Measurements from ENCODE around the gene CEBPA.
"Not testable (repeated sequence)": the region's sequence is repeated elsewhere in the genome, so short reads cannot be mapped to it uniquely, and the experiment has no call there.

The CEBPA gene

GRCh38 chr19:33332248-33332647, 29.9 kb upstream of the CEBPA start:
- H3K27ac ChIP-seq = peak overlapping the region in 7 of 11 experiments; percentile 56 to 92 (median 82); a peak in 13 of 22 replicates
- peak overlapping the region in 5 of 11 experiments; percentile 56 to 76 (median 69); a peak in 9 of 22 replicates for H3K9ac ChIP-seq
- no peak for TF ChIP-seq Cebpa-rat (IDR thresholded peaks at IDR 0.05)
- no peaks in the 10 kb centered on the region for H4K20me1 ChIP-seq
- no peaks in the 10 kb centered on the region for H3K36me3 ChIP-seq
- no peaks in the 10 kb centered on the region for H3K27me3 ChIP-seq
- H3K4me3 ChIP-seq = no peak overlapping the region; a peak in 1 of 20 replicates
- H3K4me2 ChIP-seq = peak overlapping the region in 7 of 11 experiments; percentile 43 to 80 (median 78); a peak in 14 of 22 replicates
- H3K9me3 ChIP-seq (replicated peaks in 1 of 11) = peaks cover 0 to 11% (median 6%) of the 10 kb centered on the region in 11 experiments; a peak in 1 of 22 replicates
- H3K4me1 ChIP-seq = peaks cover 0 to 58% (median 31%) of the 10 kb centered on the region in 10 experiments; a peak in 14 of 20 replicates

GRCh38 chr19:33329736-33330135, 27.4 kb upstream of the CEBPA start:
- Histone ChIP-seq H3K36me3 (no peaks in the 10 kb centered on the region), H3K27me3 (no peaks in the 10 kb centered on the region), H3K4me1 (peaks cover 0 to 58% (median 31%) of the 10 kb centered on the region in 10 experiments; a peak in 14 of 20 replicates), H3K4me3 (no peak overlapping the region), H3K4me2 (peak overlapping the region in 5 of 11 experiments; percentile 74 to 80 (median 80); a peak in 10 of 22 replicates), H3K9ac (peak overlapping the region in 1 of 11 experiments; percentile 42; a peak in 1 of 22 replicates), H3K27ac (peak overlapping the region in 4 of 11 experiments; percentile 82 to 92 (median 87); a peak in 7 of 22 replicates), H4K20me1 (no peaks in the 10 kb centered on the region), H3K9me3 (replicated peaks in 1 of 11) (peaks cover 0 to 11% (median 7%) of the 10 kb centered on the region in 11 experiments; a peak in 3 of 22 replicates)
- no peak for TF ChIP-seq Cebpa-rat (IDR thresholded peaks at IDR 0.05)

GRCh38 chr19:33329060-33329459, 26.7 kb upstream of the CEBPA start:
- H3K36me3 ChIP-seq = no peaks in the 10 kb centered on the region
- no peaks in the 10 kb centered on the region for H4K20me1 ChIP-seq
- H3K4me1 ChIP-seq = peaks cover 0 to 58% (median 31%) of the 10 kb centered on the region in 10 experiments; a peak in 14 of 20 replicates
- peak overlapping the region in 5 of 11 experiments; percentile 74 to 80 (median 80); a peak in 10 of 22 replicates for H3K4me2 ChIP-seq
- no peak overlapping the region for H3K4me3 ChIP-seq
- peaks cover 0 to 11% (median 7%) of the 10 kb centered on the region in 11 experiments; a peak in 3 of 22 replicates for H3K9me3 ChIP-seq (replicated peaks in 1 of 11)
- H3K27me3 ChIP-seq = no peaks in the 10 kb centered on the region
- TF ChIP-seq Cebpa-rat (IDR thresholded peaks at IDR 0.05) = no peak
- no peak overlapping the region for H3K9ac ChIP-seq
- peak overlapping the region in 4 of 11 experiments; percentile 82 to 92 (median 87); a peak in 7 of 22 replicates for H3K27ac ChIP-seq

- Histone ChIP-seq H3K4me3 (no peak overlapping the region), H3K27ac (no peak overlapping the region), H3K4me1 (peaks cover 0 to 31% (median 13%) of the 10 kb centered on the region in 10 experiments; a peak in 10 of 20 replicates), H3K4me2 (no peak overlapping the region), H4K20me1 (no peaks in the 10 kb centered on the region), H3K9me3 (replicated peaks in 1 of 11) (peaks cover 5 to 26% (median 11%) of the 10 kb centered on the region in 11 experiments; a peak in 19 of 22 replicates), H3K27me3 (no peaks in the 10 kb centered on the region), H3K9ac (no peak overlapping the region), H3K36me3 (no peaks in the 10 kb centered on the region)
- TF ChIP-seq Cebpa-rat (IDR thresholded peaks at IDR 0.05) = no peak
Observed at GRCh38 chr19:33325920-33326319, 23.6 kb upstream of the CEBPA start.

GRCh38 chr19:33324628-33325027, 22.3 kb upstream of the CEBPA start:
- H3K9me3 ChIP-seq (replicated peaks in 1 of 11) = peaks cover 5 to 38% (median 19%) of the 10 kb centered on the region in 11 experiments; a peak in 19 of 22 replicates
- H3K4me2 ChIP-seq = no peak overlapping the region
- no peak for TF ChIP-seq Cebpa-rat (IDR thresholded peaks at IDR 0.05)
- H3K9ac ChIP-seq = no peak overlapping the region
- H3K27me3 ChIP-seq = no peaks in the 10 kb centered on the region
- no peak overlapping the region for H3K4me3 ChIP-seq
- no peak overlapping the region for H3K27ac ChIP-seq
- H3K36me3 ChIP-seq = no peaks in the 10 kb centered on the region
- no peaks in the 10 kb centered on the region for H4K20me1 ChIP-seq
- H3K4me1 ChIP-seq = peaks cover 0 to 18% (median 7%) of the 10 kb centered on the region in 10 experiments; a peak in 10 of 20 replicates

GRCh38 chr19:33323093-33323820, 20.9 kb upstream of the CEBPA start:
- Histone ChIP-seq H3K4me2 (no peak overlapping the region), H3K9ac (no peak overlapping the region), H3K4me3 (no peak overlapping the region), H3K36me3 (no peaks in the 10 kb centered on the region), H3K27ac (no peak overlapping the region), H3K27me3 (no peaks in the 10 kb centered on the region), H4K20me1 (no peaks in the 10 kb centered on the region), H3K9me3 (replicated peaks in 1 of 11) (peaks cover 5 to 38% (median 19%) of the 10 kb centered on the region in 11 experiments; a peak in 19 of 22 replicates), H3K4me1 (peaks cover 0 to 4% (median 0%) of the 10 kb centered on the region in 10 experiments; a peak in 8 of 20 replicates)
- no peak for TF ChIP-seq Cebpa-rat (IDR thresholded peaks at IDR 0.05)

GRCh38 chr19:33320636-33321035, 18.3 kb upstream of the CEBPA start:
- no peaks in the 10 kb centered on the region for H3K27me3 ChIP-seq
- no peak overlapping the region for H3K4me2 ChIP-seq
- H4K20me1 ChIP-seq = no peaks in the 10 kb centered on the region
- no peak for TF ChIP-seq Cebpa-rat (IDR thresholded peaks at IDR 0.05)
- no peak overlapping the region for H3K9ac ChIP-seq
- peaks cover 5 to 31% (median 19%) of the 10 kb centered on the region in 11 experiments; a peak in 19 of 22 replicates for H3K9me3 ChIP-seq (replicated peaks in 1 of 11)
- H3K27ac ChIP-seq = no peak overlapping the region
- H3K36me3 ChIP-seq = no peaks in the 10 kb centered on the region
- H3K4me3 ChIP-seq = no peak overlapping the region
- H3K4me1 ChIP-seq = no peaks in the 10 kb centered on the region

- not testable (repeated sequence) for H3K27ac ChIP-seq, H3K4me2 ChIP-seq, H4K20me1 ChIP-seq, H3K36me3 ChIP-seq, H3K9ac ChIP-seq, H3K4me3 ChIP-seq, H3K27me3 ChIP-seq, H3K4me1 ChIP-seq
- H3K9me3 ChIP-seq (replicated peaks in 1 of 11) = peaks cover 5 to 27% (median 19%) of the 10 kb centered on the region in 11 experiments; a peak in 19 of 22 replicates
Observed at GRCh38 chr19:33317991-33318390, 15.7 kb upstream of the CEBPA start.

- H3K27me3 ChIP-seq = no peaks in the 10 kb centered on the region
- H3K36me3 ChIP-seq = no peaks in the 10 kb centered on the region
- peaks cover 5 to 31% (median 19%) of the 10 kb centered on the region in 11 experiments; a peak in 19 of 22 replicates for H3K9me3 ChIP-seq (replicated peaks in 1 of 11)
- TF ChIP-seq Cebpa-rat (IDR thresholded peaks at IDR 0.05) = no peak
- no peak overlapping the region for H3K9ac ChIP-seq
- H4K20me1 ChIP-seq = no peaks in the 10 kb centered on the region
- H3K4me2 ChIP-seq = no peak overlapping the region
- H3K4me3 ChIP-seq = no peak overlapping the region
- H3K4me1 ChIP-seq = no peaks in the 10 kb centered on the region
- no peak overlapping the region for H3K27ac ChIP-seq
Observed at GRCh38 chr19:33317517-33317916, 15.2 kb upstream of the CEBPA start.

All from BLaER1 treated with 17β-estradiol and CSF1 and Interleukin-3, amounts not matched to agents 10 nM and 100 nM (cell line).